Brain pericyte (primary cell): ENCODE data around the gene MEN1.
A peak's percentile ranks its signal among the peaks of the same experiment; 100 is the strongest.

ENCODE experiments used
- DNase-seq: peaks from one replicate; pipeline ENCODE4 v3.0.0-alpha.2; 2012; ENCODE audit warnings: low read depth, low spot score

Gene MEN1

GRCh38 chr11:64784813-64785581 is 25.4 kb downstream of the MEN1 start:
- no peak for DNase-seq

DNA sequence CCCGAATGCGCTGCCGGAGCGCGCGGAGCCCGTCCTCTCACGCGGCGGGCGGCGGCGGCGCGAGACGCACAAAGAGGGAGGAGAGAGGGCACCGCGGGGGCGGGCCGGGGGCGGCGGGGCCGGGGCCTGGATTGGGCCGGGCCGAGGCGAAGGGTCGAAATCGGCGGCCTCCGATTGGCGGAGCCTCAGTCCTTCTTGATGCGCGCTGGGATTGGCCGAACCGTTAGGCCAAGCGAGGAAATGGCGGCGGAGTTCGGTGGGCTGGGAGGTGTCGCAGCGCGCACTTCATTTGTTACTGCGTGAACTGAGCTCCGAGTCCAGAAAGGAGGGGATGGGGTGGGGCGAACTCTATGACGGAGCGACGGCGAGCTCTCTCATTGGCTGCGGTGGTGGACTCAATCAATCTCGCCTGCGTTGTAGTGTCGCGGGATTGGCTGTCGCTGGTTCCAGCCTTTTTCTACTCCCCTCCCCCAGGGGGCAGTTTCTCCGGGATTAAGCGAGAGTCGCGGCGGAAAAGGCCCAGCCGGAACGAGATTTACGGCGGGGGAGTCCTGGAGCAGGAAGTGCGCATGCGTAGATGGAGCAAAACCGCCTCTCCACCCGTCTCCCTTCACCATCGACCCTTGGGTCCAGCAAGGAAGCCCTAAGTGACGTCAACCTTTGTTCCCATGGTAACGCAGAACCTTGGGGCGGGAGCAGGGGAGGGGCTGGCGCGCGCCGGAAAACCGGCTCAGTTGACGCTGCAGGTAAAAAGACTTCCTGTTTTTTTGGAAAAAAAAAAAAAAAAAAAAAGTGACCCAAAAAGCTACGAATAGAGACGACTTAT is 31.7 kb downstream of the MEN1 start, which contains the start of gene SF1:
SF1 (minus strand) TSS at position 70 of the 826 bp plus-strand sequence. CDS start 150 bp downstream, outside the sequence.
- peak; percentile 100 for DNase-seq

DNA sequence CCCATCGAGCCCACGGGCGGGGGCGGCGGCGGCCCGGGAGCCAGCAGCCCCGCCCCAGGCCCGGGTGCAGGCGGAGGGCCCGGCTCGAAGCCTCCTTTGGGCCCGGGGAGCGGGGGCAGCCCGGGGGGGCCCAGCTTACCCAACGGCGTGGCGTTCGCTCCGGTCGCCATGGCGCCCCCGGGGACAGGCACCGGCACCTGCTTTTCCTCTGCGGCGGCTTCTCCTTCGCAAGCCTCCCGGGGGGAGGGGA is 32.2 kb downstream of the MEN1 start:
- no peak for DNase-seq

DNA sequence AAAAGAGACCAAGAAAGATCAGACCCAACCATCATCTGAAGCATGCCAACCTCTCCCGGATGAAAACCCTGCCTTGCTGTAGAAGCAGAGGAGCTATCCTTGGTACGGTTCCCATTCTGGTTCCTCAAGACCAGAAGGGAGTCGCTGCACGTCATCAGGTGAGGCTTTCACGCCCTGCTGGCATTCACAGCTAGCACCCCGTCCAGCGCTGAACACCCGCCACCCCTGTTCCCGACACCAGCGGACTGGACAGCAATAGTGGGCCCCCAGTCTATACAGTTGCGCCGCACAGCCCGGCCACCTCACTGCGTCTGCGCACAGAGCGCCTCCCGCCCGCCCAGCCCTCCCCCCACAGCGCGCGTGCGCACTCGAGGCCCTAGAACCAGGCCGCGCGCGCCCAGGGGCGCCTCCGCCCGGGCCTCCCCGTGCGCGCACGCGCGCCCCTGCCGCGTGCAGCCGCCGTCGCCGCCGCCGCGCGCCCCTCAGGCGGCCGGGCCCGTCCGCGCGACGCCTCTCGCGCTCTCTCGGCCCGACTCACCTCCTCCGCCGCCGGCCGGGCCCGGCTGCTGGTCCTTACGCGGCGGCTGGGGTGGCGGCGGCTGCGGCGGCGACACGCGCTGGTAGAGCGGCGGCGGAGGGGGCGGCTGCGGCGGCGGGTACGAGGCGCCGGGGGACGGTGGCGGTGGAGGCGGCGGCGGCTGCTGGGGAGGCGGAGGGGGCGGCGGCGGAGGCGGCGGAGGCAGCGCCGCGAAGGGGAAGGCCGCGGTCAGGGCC is 32.7 kb downstream of the MEN1 start:
- no peak for DNase-seq

GRCh38 chr11:64776875-64777274 is 33.5 kb downstream of the MEN1 start:
- no peak for DNase-seq

DNA sequence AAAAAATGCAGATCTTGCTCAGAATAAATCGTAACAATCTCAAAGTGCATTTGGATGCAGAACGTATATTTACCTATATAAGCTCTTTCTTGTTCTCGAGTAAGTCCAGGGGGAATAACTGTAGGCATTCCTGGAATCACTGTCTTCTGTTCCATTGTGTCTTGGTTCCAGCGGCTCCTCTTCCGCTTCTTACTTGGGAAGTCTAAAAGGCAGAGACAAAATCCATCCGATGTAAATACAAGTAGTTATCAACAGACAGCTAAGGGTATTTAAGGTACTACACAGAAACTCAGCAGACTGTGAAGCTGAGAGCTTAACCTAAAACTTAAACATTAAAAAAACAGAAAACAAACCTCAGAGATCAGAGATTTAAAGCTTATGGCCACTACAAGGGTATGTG is 33.9 kb downstream of the MEN1 start:
- DNase-seq, result no peak

DNA sequence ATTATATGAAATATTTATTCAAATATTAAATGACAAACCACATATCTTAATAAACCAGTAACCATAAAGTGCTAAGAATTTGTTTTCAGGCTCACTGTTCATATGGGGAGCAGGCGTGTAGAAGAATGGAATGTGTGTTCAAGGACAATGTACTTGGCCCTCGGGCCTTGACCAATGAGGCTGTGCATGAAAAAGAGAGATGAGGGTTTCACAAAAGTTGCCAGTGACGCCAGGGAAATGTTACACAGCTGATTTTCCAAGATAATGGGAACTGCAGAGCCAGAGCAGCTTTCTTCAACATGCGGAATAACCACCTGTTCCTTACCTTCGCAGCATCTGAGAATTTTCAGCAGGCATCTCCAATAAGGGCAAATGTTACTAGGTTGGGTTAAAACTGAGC is 36.2 kb downstream of the MEN1 start:
- no peak for DNase-seq

GRCh38 chr11:64772303-64773018 is 37.9 kb downstream of the MEN1 start:
- DNase-seq, result no peak

DNA sequence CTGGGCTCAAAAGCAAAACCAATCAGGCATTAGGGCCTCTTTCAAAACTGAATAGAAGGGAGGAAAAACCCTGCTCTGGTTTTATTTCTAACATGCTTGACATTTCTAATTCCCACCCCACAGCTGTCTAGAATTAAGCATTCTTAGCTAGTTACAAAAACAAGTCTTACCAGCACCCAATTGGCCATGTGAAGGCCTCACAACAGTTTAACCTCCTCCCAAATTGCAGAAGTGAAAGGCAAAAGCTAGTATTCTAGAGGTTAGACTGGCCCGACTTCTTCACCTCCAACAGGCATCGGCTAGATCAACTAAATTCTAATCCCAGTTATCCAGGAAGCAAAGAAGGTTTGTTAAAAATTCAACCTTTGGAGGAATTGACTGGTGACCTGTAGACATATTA is 38.5 kb downstream of the MEN1 start:
- no peak for DNase-seq

DNA sequence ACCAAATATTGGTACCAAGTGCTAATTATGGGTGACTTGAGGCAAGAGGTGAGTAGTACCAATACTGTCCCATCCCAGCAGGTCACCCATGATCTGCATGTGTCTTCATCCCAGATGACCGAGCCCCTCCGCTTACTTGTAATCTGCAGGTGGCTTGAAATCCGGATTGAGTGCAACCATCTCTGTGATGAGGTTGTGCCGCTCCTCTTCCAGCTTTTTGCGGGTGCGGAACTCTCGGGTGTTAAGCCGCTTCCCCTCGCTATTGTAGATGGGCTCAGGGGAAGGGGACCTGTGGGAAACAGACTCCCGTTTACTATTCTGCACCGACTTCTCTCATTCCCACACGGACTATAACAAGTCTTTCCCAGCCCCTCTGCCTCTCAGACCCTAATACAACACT is 40.2 kb downstream of the MEN1 start:
- no peak for DNase-seq

DNA sequence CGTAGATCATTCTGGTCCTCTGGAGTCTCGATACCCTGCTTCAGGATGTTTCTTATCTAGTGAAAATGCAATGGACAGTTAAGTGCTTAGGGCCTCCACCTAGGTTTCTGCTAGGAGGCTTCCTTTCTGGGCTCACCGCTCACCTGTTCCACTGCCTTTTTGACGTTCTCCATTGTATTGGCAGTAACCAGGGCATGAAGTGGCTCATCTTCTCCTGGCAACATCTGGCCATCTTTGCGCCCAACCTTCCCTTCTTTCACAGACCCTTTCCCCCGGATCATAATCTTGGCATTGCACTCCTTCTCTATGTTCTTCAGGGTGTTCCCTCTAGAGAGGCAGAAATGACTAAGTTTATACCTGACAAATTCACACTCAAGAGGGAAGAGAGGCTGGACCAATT is 41.1 kb downstream of the MEN1 start:
- DNase-seq, result no peak

- DNase-seq, result no peak
These were observed 42.1 kb downstream of the MEN1 start for GRCh38 chr11:64768300-64768694.

DNA sequence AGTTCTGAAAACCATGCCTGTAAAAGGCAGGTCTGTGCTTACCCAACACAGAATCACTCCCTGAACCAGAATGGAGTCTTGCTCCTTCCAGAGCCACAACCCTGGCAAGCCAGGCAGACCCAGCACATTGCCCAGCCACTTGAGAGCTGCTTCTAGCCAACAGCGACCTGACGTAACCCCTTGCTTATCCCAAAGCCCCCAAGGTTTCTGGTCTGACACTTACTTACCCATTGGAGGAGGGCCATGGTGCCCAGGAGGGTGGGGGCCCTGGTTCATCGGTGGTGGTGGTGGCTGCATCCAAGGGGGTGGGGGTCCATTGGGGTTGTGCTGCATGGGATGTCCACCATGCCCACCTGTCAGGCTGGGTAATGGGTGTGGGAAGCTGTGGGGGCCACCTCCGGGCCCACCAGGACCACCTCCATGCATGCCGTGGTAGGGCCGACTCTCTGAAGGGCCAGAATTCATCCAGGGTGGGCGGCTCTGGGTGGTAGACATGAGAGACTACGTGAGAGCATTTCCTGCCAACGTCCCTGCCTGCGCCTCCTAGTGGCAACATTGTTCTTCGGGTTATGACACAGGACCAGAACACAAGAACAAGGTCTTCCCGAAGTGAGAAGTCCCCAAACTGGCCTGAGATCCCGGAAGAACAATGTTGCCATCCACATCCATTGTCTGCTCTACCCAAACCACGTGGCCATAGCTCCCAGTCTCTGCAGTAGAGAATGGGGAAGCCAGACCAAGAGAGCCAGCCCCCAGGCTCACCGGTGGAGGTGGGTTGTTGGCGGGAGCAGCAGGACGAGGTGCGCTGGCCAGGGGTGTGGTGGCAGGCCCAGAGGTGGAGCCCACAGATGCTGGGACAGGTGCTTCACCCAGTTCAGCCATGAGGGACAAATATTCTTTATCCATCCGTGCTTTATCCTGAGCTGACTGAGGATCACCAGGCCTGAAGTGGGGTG is 42.7 kb downstream of the MEN1 start:
- DNase-seq, result no peak

GRCh38 chr11:64766881-64767280 is 43.5 kb downstream of the MEN1 start:
- no peak for DNase-seq

DNA sequence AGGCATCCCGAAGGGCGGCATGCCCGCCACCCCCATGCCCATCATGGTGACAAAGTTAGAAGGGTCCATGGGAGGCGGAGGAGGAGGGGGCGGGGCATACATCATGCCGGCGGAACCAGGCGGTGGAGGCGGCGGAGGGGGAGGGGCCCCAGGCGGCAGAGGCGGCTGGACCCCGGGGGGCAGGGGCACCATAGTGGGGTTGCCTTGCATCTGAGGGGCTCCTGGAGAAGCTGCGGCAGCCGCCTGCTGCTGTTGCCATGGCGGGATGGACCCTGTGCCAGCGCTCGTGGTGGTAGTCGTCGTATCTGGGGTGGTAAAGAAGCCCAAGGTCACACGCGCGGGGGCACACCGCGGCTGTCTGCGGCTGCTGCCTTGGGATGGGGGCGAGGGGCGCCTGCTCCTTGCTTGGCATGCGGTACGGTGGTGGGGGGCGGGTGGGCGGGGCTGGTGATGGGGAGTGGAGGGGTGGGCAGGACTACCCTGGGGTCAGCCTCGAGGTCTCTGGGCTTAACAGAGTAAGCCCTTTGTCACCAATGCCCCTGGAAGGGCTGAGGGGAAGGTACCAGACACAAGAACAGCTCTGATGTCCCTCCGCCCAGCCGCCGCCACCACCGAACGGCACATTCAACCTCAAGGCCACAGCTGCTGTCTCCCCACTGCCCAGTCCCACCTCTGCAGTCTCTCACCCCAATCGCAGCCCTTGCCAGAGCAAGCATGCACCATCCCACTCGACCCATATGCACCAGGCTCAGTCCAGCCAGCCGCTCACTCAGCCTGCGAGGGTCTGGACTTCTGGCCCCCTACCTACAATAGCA is 44.3 kb downstream of the MEN1 start:
- DNase-seq, result no peak

GRCh38 chr11:64765291-64765850 is 45.0 kb downstream of the MEN1 start:
- DNase-seq, result no peak

DNA sequence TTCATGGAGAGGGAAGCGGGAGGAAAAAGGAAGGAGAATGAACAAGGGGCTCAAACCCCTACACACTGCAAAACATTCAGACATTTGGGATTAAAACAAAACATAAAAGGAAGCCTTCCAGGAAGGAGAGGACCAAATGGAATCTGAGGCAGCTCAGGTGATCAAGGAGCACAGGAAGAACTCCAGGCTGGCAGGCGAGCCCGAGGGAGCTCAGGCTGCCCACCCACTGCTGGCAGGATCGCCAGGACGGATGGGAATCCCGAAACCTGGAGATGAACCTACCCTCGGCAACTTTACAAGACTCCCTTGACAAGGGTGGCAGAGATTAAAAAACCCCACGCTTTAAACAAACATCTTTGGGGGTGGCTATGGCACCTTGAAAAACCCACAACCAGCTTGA is 45.6 kb downstream of the MEN1 start:
- no peak for DNase-seq

DNA sequence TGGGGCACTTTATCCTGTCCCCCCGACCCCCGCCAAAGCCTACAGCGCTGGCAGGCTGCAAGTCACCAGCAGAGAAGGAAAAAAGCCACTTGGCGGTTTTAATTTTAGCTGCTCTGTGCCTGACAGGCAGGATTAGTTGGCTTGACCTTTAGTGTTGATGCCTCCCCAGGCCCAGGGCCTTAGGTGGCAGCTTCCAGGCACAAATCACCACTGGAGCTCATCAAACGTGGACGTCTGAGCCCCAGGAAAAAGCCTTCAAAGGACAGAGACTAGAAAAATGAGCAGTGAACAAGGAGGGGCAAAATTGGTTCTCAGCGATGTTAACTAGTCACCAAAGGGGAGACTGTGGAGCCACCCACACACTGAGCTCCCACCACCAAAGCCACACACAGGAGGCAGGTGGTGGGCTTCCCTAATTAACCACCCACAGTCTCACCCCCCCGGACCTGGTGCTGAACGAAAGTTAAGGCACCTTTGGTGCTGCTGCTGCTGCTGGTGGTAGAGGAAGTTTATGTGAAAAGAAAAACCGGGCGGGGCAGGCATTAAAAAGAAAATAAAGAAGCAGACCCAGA is 46.2 kb downstream of the MEN1 start:
- DNase-seq, result no peak

DNA sequence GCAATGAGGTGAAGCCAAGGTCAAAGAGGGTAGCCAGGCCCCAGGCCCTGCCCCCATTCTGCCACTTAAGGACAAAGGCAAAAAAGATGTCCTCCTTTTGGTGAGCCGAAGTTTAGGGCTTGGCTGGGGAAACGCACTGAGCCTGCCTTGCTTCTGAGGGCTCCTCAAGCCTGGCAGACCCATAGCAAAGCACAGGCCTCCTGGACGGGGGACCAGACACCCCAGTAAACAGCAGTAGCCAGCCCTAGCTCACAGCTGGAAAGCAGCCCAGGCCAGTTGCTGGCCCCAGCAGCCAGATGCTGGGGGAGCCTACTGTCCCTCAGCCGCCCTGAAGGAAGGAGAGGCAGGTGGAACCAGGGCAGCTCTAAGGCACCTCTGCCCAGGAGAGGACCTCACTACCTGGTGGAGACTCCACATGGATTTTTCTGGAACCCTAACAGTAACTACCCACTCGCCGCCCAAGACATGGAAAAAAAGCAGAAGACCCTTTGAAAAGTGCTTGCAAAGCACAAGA is 46.8 kb downstream of the MEN1 start:
- no peak for DNase-seq
